ENCODE measurements around the gene CD79A. TPM values are rescaled to one million over a fixed set of nuclear protein-coding genes. Genes with fewer than 3 reads are reported as not detected.

The CD79A gene
- total RNA-seq, 1 experiment from 2014 or later = 0.69 TPM

- CTCF ChIA-PET = no interaction called here
- intact Hi-C loops (cut with micrococcal nuclease) = loop anchor here (5.0 kb wide), 1 partner anchor 47 kb away; the partner anchor contains the start of gene ERFL
Observed at GRCh38 chr19:41880329-41880708, 3.2 kb downstream of the CD79A start.

More at GRCh38 chr19:41880329-41880708, 3.2 kb downstream of the CD79A start:
- POLR2A ChIA-PET = interaction anchor here (0.7 kb wide), 1 partner anchor 14 kb away, joined by 3 read pairs; no protein-coding TSS in a partner anchor
- DNase-seq (ENCODE audit: low read depth, low spot score) (no peak), ATAC-seq (no peak)
- Histone ChIP-seq H3K79me2 (ENCODE audit: insufficient read depth, low read length) (peaks cover 18% of the 10 kb centered on the region), H3K36me3 (ENCODE audit: control insufficient read depth in 1 of 2, insufficient read depth in 2 of 2, low read length in 2 of 2) (no peaks in the 10 kb centered on the region), H4K20me1 (ENCODE audit: insufficient read depth) (no peaks in the 10 kb centered on the region), H3K27me3 (ENCODE audit: insufficient read depth, low read length) (no peaks in the 10 kb centered on the region), H3K27ac (ENCODE audit: low read depth, low read length) (no peak overlapping the region), H3K9ac (ENCODE audit: low read length) (no peak overlapping the region), H3K4me1 (ENCODE audit: control insufficient read depth in 1 of 2, insufficient read depth in 2 of 2, low read length in 2 of 2) (peaks cover 6 to 20% of the 10 kb centered on the region in 2 experiments; a peak in 3 of 4 replicates), H3K4me2 (ENCODE audit: low read length) (no peak overlapping the region), H2AFZ (ENCODE audit: low read depth, low read length, poor library complexity, severe bottlenecking) (no peak overlapping the region), H3K4me3 (replicated peaks in 1 of 2; ENCODE audit: low read depth in 1 of 2, low read length in 2 of 2) (no peak overlapping the region), H3K9me3 (ENCODE audit: control insufficient read depth in 1 of 2, insufficient read depth in 1 of 2, low read depth in 1 of 2, low read length in 2 of 2) (no peaks in the 10 kb centered on the region), H3K9me2 (ENCODE audit: insufficient read depth) (no peaks in the 10 kb centered on the region)
- no TSS peak for BruUV-seq (replicated peaks)
- RAD21 ChIA-PET (ENCODE audit: low non-redundant PET in 1 of 2, low total read pairs in 2 of 2, uncharacterized antibody in 2 of 2, unreplicated experiment in 2 of 2) = no interaction called here
- no peak for TF ChIP-seq FOSL1 (IDR thresholded peaks at IDR 0.05; ENCODE audit: low read depth)
- TF ChIP-seq ZFX (IDR thresholded peaks at IDR 0.05) = no peak
- no peak for TF ChIP-seq JUND (IDR thresholded peaks at IDR 0.05)
- no peak for TF ChIP-seq ATF3 (IDR thresholded peaks at IDR 0.05)
- no peak for TF ChIP-seq YY1 (IDR thresholded peaks at IDR 0.05; ENCODE audit: extremely low read depth, insufficient replicate concordance, low read depth, low read length)
- no peak for TF ChIP-seq SIN3A (IDR thresholded peaks at IDR 0.05; ENCODE audit: low read depth)
- TF ChIP-seq POLR2A (IDR thresholded peaks at IDR 0.05; ENCODE audit: borderline replicate concordance, extremely low read depth, insufficient read depth, insufficient read length) = no peak
- no peak for TF ChIP-seq CBX3 (IDR thresholded peaks at IDR 0.05; ENCODE audit: low read depth)
- no peak for TF ChIP-seq ZNF274 (IDR thresholded peaks at IDR 0.05; ENCODE audit: low read depth, low read length)
- TF ChIP-seq ZBTB33 (IDR thresholded peaks at IDR 0.05; ENCODE audit: extremely low read depth, insufficient replicate concordance, low read length) = no peak
- TF ChIP-seq MAX (IDR thresholded peaks at IDR 0.05) = no peak

Data from HCT116 (cell line).